ENCODE results near the gene SLC38A3.

GRCh38 chr3:50184242-50184978 is 20.7 kb upstream of the SLC38A3 start:
- TF ChIP-seq, protein P1, sequence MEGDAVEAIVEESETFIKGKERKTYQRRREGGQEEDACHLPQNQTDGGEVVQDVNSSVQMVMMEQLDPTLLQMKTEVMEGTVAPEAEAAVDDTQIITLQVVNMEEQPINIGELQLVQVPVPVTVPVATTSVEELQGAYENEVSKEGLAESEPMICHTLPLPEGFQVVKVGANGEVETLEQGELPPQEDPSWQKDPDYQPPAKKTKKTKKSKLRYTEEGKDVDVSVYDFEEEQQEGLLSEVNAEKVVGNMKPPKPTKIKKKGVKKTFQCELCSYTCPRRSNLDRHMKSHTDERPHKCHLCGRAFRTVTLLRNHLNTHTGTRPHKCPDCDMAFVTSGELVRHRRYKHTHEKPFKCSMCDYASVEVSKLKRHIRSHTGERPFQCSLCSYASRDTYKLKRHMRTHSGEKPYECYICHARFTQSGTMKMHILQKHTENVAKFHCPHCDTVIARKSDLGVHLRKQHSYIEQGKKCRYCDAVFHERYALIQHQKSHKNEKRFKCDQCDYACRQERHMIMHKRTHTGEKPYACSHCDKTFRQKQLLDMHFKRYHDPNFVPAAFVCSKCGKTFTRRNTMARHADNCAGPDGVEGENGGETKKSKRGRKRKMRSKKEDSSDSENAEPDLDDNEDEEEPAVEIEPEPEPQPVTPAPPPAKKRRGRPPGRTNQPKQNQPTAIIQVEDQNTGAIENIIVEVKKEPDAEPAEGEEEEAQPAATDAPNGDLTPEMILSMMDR (IDR thresholded peaks at IDR 0.05) = no peak
- no peak for TF ChIP-seq POLR2A (IDR thresholded peaks at IDR 0.05)
